ENCODE results near the gene UBLCP1. TPM values are rescaled to one million over a fixed set of nuclear protein-coding genes. Genes with fewer than 3 reads are reported as not detected.

Gene UBLCP1
- 10 to 100 TPM; 29.6 to 39.1 TPM for total RNA-seq
- polyA plus RNA-seq (ENCODE audit: insufficient read depth, low read depth, low replicate concordance) = 31.2 TPM
- long read RNA-seq, donor 1, transcript UBLCP1-201 (11 exons, 2,392 nt) = major isoform, 13 of 55 reads
- long read RNA-seq, donor 1, partial matches to known transcripts = 42 of 55 reads
- long read RNA-seq, donor 1, other reads (novel, unspliced or antisense) = 0 of 55 reads
- long read RNA-seq, donor 2, transcript UBLCP1-201 (11 exons, 2,392 nt) = major isoform, 10 of 10 reads
- long read RNA-seq, donor 2, partial matches to known transcripts = 0 of 10 reads
- long read RNA-seq, donor 2, other reads (novel, unspliced or antisense) = 0 of 10 reads

GRCh38 chr5:159262859-159263568 is at the start of gene UBLCP1:
UBLCP1 (plus strand) TSS chr5:159263290; CDS start chr5:159268916, 5,626 bp downstream.
- H3K36me3 ChIP-seq (ENCODE audit: low read depth, missing control alignments) = no peaks in the 10 kb centered on the region
- 0% methylated on average over 7 to 52 of the region's 54 CpGs for WGBS, 2 donors
- intact Hi-C loops (cut with DNase I; ENCODE audit: low total_unique reads) = no loop called here
- H3K27ac ChIP-seq = peak within 1 kb of the TSS; percentile 57 to 92
- H3K4me1 ChIP-seq = no peaks in the 10 kb centered on the region
- no peak for TF ChIP-seq POLR2A (IDR thresholded peaks at IDR 0.05)
- no peak for TF ChIP-seq CTCF (IDR thresholded peaks at IDR 0.05)
- H3K9me3 ChIP-seq = no peaks in the 10 kb centered on the region
- no peaks in the 10 kb centered on the region for H3K27me3 ChIP-seq
- peak within 1 kb of the TSS; percentile 94 to 100 for H3K4me3 ChIP-seq
- DNase-seq = peak; percentile 87

GRCh38 chr5:159214486-159215271 is 48.4 kb upstream of the UBLCP1 start:
- WGBS, 2 donors = 83 to 90% methylated on average over 2 of the region's 2 CpGs
- DNase-seq = no peak
- H3K9me3 ChIP-seq = no peaks in the 10 kb centered on the region
- H3K27ac ChIP-seq = no peak overlapping the region
- no peaks in the 10 kb centered on the region for H3K4me1 ChIP-seq
- intact Hi-C loops (cut with DNase I; ENCODE audit: low total_unique reads) = no loop called here
- no peak overlapping the region for H3K4me3 ChIP-seq
- no peaks in the 10 kb centered on the region for H3K36me3 ChIP-seq (ENCODE audit: low read depth, missing control alignments)
- no peaks in the 10 kb centered on the region for H3K27me3 ChIP-seq
- TF ChIP-seq CTCF (IDR thresholded peaks at IDR 0.05) (no peak), POLR2A (IDR thresholded peaks at IDR 0.05) (no peak)

GRCh38 chr5:159215886-159216285 is 47.2 kb upstream of the UBLCP1 start:
- H3K4me3 ChIP-seq = no peak overlapping the region
- no peak for DNase-seq
- H3K36me3 ChIP-seq (ENCODE audit: low read depth, missing control alignments) = no peaks in the 10 kb centered on the region
- H3K4me1 ChIP-seq = no peaks in the 10 kb centered on the region
- WGBS, 2 donors = 92% methylated on average over 3 of the region's 3 CpGs
- TF ChIP-seq CTCF (IDR thresholded peaks at IDR 0.05) (no peak), POLR2A (IDR thresholded peaks at IDR 0.05) (no peak)
- intact Hi-C loops (cut with DNase I; ENCODE audit: low total_unique reads) = no loop called here
- H3K27ac ChIP-seq = no peak overlapping the region
- no peaks in the 10 kb centered on the region for H3K27me3 ChIP-seq
- H3K9me3 ChIP-seq = no peaks in the 10 kb centered on the region

- H3K36me3 ChIP-seq (ENCODE audit: low read depth, missing control alignments) = no peaks in the 10 kb centered on the region
- DNase-seq = no peak
- H3K27me3 ChIP-seq = no peaks in the 10 kb centered on the region
- H3K4me3 ChIP-seq = no peak overlapping the region
- no peaks in the 10 kb centered on the region for H3K9me3 ChIP-seq
- H3K4me1 ChIP-seq = no peaks in the 10 kb centered on the region
- WGBS, 2 donors = 74 to 80% methylated on average over 2 of the region's 2 CpGs
- TF ChIP-seq CTCF (IDR thresholded peaks at IDR 0.05) (no peak), POLR2A (IDR thresholded peaks at IDR 0.05) (no peak)
- intact Hi-C loops (cut with DNase I; ENCODE audit: low total_unique reads) = no loop called here
- H3K27ac ChIP-seq = no peak overlapping the region
These were observed 46.6 kb upstream of the UBLCP1 start for GRCh38 chr5:159216454-159216853.

All from testis (tissue), 5 donors.